NCI-H2107 treated with DMSO at 0.1 percent for 48 hours (cell line): ENCODE data around the gene KIF12.
A peak's percentile ranks its signal among the peaks of the same experiment; 100 is the strongest.
"Not testable (repeated sequence)": the region's sequence is repeated elsewhere in the genome, so short reads cannot be mapped to it uniquely, and the experiment has no call there.

ENCODE experiments used
- DNase-seq: peaks from one replicate; lab custom pipeline; 2025; ENCODE audit not compliant: unreplicated experiment; lab: John Stamatoyannopoulos, UW

Gene KIF12

GRCh38 chr9:114086009-114086408 is 13.1 kb downstream of the KIF12 start:
- DNase-seq, result no peak

GRCh38 chr9:114085387-114085789 is 13.7 kb downstream of the KIF12 start:
- DNase-seq, result no peak

- DNase-seq, result no peak
Measured at GRCh38 chr9:114084282-114085073, 14.6 kb downstream of the KIF12 start.

GRCh38 chr9:114083666-114084065 is 15.4 kb downstream of the KIF12 start:
- no peak for DNase-seq

- DNase-seq, result not testable (repeated sequence)
Measured at GRCh38 chr9:114082763-114083412, 16.2 kb downstream of the KIF12 start.

- DNase-seq, result peak; percentile 21
Measured at GRCh38 chr9:114082017-114082762, 16.9 kb downstream of the KIF12 start.

GRCh38 chr9:114081441-114082016 is 17.6 kb downstream of the KIF12 start:
- no peak for DNase-seq

GRCh38 chr9:114080773-114081440 is 18.2 kb downstream of the KIF12 start:
- DNase-seq, result no peak

- DNase-seq, result no peak
Measured at GRCh38 chr9:114080195-114080772, 18.8 kb downstream of the KIF12 start.

- no peak for DNase-seq
Measured at GRCh38 chr9:114078781-114079156, 20.3 kb downstream of the KIF12 start.

GRCh38 chr9:114078021-114078780 is 20.9 kb downstream of the KIF12 start, which contains the start of gene AMBP:
AMBP (minus strand) TSS chr9:114078300; CDS start chr9:114078209, 91 bp downstream.
- DNase-seq, result no peak

GRCh38 chr9:114077162-114077837 is 21.8 kb downstream of the KIF12 start:
- no peak for DNase-seq

GRCh38 chr9:114076237-114077161 is 22.6 kb downstream of the KIF12 start:
- DNase-seq, result no peak

GRCh38 chr9:114075602-114076001 is 23.5 kb downstream of the KIF12 start:
- DNase-seq, result no peak

GRCh38 chr9:114072184-114073140 is 26.6 kb downstream of the KIF12 start:
- DNase-seq, result no peak

- no peak for DNase-seq
Measured at GRCh38 chr9:114071197-114071795, 27.8 kb downstream of the KIF12 start.
